ENCODE results near the gene SMIM14.

DNA sequence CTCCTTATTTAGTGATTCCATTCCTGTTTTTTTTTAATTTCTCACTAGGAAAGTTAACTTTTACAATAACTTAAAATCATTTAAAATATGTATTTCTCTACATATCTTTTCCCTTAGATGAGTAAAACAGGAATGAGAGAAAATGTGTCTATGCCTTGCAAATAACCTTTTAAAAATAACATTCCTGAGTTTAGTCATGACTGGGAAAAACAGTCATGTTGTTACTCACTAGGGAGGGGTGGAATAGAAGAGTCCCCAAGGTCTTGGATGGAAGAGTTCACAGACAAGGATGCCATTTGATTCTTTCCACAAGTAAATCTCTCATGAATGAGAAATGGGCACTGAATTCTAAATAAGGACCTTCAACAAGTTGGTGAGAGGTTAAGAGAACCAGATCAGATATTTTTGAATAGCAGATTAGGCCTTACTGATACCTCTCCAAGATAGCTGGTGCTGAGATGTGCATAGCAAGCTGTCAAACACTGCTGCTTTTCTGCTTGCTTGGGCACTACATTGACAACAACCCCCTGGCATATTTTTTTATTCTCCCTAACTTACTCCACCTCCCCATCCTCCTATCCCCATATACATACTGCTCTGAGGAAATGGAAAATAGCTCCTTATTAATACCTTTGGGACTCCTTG is 136.5 kb downstream of the SMIM14 start:
- no peak for TF ChIP-seq POLR2AphosphoS5 (IDR thresholded peaks at IDR 0.05; ENCODE audit: low read depth, low read length)
- no peak for TF ChIP-seq SIN3A (IDR thresholded peaks at IDR 0.05; ENCODE audit: borderline replicate concordance, insufficient read depth, low read length)
- TF ChIP-seq FOXP2 (optimal IDR thresholded peaks at IDR 0.05; ENCODE audit: borderline replicate concordance, extremely low read depth, extremely low read length, insufficient read depth) = no peak
- TF ChIP-seq TAF1 (IDR thresholded peaks at IDR 0.05; ENCODE audit: borderline replicate concordance, insufficient read depth, low read length) = no peak
- TF ChIP-seq, protein P1, sequence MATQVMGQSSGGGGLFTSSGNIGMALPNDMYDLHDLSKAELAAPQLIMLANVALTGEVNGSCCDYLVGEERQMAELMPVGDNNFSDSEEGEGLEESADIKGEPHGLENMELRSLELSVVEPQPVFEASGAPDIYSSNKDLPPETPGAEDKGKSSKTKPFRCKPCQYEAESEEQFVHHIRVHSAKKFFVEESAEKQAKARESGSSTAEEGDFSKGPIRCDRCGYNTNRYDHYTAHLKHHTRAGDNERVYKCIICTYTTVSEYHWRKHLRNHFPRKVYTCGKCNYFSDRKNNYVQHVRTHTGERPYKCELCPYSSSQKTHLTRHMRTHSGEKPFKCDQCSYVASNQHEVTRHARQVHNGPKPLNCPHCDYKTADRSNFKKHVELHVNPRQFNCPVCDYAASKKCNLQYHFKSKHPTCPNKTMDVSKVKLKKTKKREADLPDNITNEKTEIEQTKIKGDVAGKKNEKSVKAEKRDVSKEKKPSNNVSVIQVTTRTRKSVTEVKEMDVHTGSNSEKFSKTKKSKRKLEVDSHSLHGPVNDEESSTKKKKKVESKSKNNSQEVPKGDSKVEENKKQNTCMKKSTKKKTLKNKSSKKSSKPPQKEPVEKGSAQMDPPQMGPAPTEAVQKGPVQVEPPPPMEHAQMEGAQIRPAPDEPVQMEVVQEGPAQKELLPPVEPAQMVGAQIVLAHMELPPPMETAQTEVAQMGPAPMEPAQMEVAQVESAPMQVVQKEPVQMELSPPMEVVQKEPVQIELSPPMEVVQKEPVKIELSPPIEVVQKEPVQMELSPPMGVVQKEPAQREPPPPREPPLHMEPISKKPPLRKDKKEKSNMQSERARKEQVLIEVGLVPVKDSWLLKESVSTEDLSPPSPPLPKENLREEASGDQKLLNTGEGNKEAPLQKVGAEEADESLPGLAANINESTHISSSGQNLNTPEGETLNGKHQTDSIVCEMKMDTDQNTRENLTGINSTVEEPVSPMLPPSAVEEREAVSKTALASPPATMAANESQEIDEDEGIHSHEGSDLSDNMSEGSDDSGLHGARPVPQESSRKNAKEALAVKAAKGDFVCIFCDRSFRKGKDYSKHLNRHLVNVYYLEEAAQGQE (IDR thresholded peaks at IDR 0.05; ENCODE audit: insufficient read depth in 1 of 2, low read depth in 2 of 2, low read length in 2 of 2) = no peak
